Kidney glomerular epithelial cell (primary cell): ENCODE data around the gene MUS81.
A peak's percentile ranks its signal among the peaks of the same experiment; 100 is the strongest.
"Not testable (repeated sequence)": the region's sequence is repeated elsewhere in the genome, so short reads cannot be mapped to it uniquely, and the experiment has no call there.

Source experiments
- DNase-seq: peaks from one replicate; lab custom pipeline; 2025; lab: John Stamatoyannopoulos, UW

The MUS81 gene

DNA sequence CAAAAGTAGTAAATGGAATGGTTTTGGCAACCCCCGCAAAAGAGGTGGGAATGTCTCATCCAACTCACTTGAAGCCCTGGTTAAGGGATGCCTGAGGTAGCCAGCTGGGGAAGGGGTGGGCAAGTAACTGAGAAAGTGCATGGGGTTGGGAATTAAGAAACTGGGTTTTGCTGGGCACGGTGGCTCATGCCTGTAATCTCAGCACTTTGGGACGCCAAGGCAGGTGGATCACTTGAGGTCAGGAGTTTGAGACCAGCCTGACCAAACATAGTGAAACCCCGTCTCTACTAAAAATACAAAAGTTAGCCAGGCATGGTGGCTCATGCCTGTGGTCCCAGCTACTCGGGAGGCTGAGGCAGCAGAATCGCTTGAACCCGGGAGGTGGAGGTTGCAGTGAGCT, 11.5 kb upstream of the MUS81 start:
- not testable (repeated sequence) for DNase-seq

- DNase-seq = no peak
Observed at GRCh38 chr11:65849366-65849765, 10.9 kb upstream of the MUS81 start.

GRCh38 chr11:65849771-65850216, 10.4 kb upstream of the MUS81 start:
- DNase-seq = no peak

- no peak for DNase-seq
Observed at GRCh38 chr11:65850217-65851082, 9.8 kb upstream of the MUS81 start.

GRCh38 chr11:65851083-65851579, 9.1 kb upstream of the MUS81 start:
- no peak for DNase-seq

- no peak for DNase-seq
Observed at GRCh38 chr11:65851811-65852507, 8.3 kb upstream of the MUS81 start.

DNA sequence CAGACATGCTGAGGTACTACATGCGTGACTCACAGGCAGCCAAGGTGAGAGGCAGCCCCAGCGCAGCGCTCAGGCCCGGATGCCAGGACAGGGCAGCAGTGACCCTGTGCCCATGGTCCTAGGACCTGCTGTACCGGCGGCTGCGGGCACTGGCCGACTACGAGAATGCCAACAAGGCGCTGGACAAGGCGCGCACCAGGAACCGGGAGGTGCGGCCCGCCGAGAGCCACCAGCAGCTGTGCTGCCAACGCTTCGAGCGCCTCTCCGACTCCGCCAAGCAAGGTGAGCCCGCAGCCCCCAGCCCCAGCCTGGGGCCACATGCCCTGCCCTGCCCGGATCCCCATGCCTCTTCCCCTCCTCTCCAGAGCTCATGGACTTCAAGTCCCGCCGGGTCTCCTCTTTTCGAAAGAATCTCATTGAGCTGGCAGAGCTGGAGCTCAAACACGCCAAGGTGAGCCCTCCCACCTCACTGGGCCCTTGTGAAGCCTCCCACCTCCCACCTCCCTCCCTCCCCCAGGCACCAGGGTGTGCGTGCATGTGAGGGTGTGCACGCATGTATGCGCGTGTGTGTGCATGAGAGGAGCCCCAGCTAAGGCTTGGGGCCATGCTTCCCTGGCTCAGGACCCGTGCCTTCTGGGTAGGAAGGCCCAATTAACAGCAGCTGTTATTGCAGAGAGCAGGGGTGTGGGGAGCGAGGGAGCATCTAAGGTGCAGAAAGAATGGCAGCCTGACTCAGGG, 7.6 kb upstream of the MUS81 start:
- DNase-seq = no peak

GRCh38 chr11:65853246-65853979, 6.8 kb upstream of the MUS81 start:
- no peak for DNase-seq

GRCh38 chr11:65854161-65854592, 6.1 kb upstream of the MUS81 start:
- DNase-seq = no peak

DNA sequence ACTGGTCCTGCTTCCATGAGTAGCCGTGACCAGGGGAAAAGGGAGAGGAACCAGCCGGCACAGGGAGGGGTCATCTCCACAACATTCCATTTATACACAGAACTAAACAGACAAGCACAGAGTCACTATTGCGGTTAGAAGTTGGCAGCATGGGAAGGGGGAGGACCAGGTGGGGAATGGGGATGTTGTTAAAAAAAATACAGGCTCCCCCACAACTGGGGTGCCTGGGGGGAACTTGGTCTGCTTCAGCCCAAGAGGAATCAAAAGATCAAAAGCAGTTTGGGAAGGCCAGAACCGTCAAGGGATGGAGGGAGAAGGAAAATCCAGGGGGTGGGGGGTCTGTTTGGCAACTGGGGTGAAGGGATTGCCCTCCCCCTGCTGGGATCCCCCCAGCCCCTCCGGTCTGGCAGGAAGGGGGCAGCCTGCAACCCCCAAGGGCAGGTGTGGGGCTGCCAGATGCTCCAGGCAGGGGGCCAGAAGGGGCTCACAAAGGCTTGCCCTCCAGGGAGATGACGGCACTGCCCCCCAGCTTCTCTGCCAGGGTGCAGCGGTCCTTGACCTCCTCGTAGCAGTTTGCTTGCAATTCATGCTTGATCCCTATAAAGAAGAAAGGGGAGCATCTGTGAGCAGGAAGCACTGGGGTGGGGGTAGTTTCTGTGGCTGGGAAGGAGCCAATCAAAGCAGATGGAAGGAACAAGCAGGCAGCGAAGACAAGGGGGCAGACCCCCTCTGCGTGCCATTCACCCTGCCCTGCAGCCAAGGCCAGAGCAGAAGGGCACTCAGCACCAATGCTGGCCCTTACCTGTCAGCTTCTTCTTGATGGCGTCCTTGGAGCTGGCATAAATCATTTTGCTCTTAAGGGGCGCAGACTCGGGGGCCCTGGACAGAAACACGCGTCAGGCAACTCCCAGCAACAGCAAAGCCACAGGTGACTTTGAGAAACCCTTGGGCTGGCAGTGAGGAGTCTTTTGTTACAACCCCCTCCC, 5.1 kb upstream of the MUS81 start:
- no peak for DNase-seq

DNA sequence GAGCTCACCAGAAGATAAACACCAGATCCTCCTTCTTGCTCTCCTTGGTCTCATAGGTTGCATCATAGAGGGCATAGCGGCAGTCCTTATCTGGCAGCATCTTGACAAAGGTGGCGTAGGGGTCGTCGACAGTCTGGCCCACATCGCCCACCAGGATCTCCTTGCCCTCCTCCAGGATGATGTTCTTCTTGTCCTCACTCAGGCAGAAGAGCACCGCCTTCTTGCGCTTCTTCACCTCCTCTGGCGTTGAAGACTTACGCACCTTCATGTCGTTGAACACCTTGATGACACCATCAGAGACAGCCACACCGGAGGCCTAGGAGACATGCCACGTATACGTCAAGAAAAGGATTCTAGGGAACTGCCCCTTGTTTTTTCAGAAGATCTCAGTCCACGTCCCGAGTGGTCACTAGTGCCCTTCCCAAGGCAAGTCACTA, 4.3 kb upstream of the MUS81 start:
- DNase-seq = no peak

DNA sequence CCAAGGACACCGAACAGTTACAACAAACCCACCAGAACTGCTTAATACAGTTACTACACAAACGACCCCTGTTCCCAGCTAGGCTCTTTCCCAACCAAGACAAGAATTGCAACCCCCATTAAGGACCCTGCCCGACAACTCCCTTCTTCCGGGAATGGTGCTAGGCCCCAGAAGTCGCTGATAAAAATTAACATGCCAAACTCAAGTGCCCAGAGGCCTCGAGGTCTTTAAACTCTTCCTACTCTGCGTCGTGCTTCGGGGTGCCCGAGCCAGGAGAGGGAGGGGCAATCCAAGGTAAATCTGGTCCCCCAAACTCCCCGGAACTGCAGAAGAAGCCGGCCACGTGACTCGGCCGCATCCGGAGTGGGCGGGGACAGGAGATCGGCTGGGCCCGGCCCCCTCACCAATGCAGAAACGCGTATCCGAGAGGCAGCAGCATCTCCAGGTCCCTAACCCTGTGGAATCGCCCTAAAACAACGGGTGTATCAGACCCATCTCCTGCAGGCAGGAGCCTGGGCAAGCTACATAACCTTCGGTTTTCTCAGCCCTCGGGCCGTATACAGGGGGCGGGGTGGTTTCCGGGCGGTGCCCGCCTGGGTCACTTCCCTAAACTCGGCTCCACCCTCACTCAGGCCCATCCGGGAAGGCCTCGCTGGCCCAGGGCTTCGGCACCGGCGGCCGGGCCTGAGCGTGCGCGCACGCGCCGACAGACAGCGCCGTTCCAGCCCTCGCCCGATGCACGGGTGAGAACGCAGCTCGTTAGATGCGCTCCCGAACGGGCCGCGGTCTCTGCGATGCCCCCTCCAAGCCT, 3.3 kb upstream of the MUS81 start:
- peak; percentile 66 for DNase-seq

- no peak for DNase-seq
Observed at GRCh38 chr11:65857500-65857852, 2.8 kb upstream of the MUS81 start.

GRCh38 chr11:65857853-65858680, 2.2 kb upstream of the MUS81 start, which contains the start of gene CFL1:
CFL1 (minus strand) TSS chr11:65858180; CDS start chr11:65858099, 81 bp downstream.
- peak; percentile 94 for DNase-seq

DNA sequence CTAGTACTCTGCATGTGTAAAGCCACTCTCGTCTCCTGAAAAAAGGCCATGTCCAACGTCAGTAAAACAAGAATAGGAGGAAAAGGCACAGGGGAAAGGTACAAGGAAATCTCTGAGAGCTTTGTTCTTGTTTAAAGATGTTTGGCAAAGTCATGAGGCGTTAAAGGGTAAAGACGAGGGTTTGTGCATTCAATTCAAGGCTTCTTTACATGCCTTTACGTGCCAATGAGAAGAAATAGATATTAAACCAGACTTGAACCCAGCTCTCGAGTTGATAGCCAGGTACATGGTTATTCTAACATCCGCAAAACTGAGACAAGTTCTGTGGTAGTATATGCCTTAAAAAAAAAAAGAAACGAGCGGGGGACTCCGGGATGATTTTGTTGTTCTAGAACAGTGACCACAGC, 1.5 kb upstream of the MUS81 start:
- no peak for DNase-seq

- DNase-seq = peak; percentile 96
Observed at GRCh38 chr11:65859095-65859811, 980 bp upstream of the MUS81 start.

- DNase-seq = no peak
Observed at GRCh38 chr11:65859812-65860277, 388 bp upstream of the MUS81 start.

GRCh38 chr11:65861165-65861505, 902 bp downstream of the MUS81 start:
- no peak for DNase-seq
